GM18498 (cell line): Measurements from ENCODE around the gene NDUFAF8.

ENCODE experiments used
- ATAC-seq: cut with Tn5 transposase; IDR thresholded peaks from one replicate; pipeline ENCODE4 v1.9.1; 2021; ENCODE audit warnings: mild to moderate bottlenecking, moderate library complexity; ENCODE audit not compliant: unreplicated experiment

Gene NDUFAF8

DNA sequence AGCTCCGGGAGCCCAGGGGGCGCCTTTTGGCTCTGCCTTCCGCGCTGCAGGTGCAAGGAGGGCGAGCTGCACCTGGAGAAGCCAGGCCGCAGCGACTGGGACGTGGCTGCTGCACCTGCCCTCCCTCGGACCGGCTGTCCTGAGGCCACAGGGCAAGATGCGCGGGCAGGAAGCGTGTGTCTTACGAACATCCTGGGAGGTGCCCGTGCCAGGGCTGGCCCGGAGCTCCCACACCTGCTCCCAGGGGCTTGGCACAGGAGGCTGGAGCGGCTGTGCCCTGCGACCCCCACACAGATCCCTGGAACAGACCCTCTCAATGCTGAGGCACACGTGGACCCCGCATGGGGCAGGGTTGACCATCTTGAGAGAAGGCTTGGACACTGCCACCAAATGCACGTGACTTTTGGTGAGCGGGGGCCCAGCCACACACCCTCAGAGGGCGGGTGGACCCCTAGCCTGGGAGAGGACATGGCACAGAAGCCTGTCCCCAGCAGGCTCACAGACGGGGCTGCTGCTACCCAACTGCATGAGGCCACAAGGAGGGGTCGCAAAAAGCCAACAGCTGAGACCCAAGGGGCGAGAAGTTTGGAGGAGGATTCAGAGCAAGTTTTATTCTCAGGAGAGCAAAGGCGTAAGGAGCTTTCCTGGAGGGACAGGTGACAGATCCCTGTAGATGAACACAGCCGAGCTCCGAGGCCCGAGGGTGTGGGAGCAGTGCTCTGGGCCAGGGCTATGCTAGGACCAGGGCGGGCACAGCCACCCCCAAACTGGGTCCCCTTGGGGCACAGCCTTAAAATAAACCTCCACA lies 11.4 kb downstream of the NDUFAF8 start:
- no peak for ATAC-seq

DNA sequence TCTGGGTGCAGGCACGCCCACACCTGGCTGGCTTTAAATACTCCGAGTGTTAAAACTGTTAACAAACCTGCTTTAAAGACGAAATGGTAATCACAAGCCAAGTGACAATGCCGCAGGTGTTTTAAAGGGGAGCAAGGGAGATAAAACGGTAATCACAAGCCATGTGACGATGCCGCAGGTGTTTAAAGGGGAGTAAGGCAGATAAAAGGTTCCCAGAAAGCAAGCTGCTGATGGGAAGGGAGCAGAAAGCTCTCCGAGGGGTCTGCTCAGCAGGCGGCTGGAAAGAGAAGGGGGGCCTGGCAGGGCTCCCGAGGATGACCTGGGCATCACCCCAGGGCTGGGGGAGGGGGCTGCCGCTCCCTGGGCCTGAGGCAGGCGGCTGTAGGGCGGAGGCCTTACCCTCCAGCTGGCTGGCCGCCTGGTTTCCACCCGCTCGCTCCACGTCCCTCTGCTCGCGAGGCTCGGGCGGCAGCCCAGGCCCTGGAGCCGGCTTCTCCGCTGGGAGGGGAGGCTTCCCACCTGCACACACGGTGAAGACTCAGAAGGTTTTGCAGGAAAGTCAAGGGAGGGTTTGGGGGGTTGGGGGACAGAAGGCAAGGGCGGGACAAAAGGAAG lies 12.1 kb downstream of the NDUFAF8 start:
- ATAC-seq, result no peak

DNA sequence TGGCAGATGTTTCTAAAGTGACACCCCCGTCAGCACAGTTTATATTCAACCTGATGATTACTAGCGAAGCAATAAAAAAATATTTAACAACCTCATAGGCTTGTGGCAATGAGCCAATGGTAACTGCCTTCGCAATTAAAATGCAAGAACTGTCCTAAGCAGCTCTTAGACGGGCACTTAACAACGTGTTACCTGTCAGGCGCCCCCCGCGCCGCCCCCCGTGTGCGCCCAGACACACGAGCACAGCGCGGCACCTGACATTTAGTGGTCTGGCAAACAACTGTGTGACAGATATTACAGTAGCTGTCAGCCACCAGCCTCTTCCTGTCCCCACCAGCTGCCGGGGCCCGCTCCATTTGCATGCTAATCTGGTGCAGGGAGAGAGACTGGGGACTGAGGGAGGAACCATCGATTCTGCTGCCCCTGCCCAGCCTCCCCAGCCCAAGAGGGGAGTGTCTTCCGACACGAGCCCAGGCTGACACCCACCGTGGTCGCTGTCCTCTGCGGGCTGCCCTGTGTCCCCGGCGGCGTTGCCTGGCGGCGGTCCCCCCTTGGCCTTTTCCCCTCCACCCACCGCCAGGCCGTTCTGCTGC lies 12.7 kb downstream of the NDUFAF8 start:
- ATAC-seq, result no peak

DNA sequence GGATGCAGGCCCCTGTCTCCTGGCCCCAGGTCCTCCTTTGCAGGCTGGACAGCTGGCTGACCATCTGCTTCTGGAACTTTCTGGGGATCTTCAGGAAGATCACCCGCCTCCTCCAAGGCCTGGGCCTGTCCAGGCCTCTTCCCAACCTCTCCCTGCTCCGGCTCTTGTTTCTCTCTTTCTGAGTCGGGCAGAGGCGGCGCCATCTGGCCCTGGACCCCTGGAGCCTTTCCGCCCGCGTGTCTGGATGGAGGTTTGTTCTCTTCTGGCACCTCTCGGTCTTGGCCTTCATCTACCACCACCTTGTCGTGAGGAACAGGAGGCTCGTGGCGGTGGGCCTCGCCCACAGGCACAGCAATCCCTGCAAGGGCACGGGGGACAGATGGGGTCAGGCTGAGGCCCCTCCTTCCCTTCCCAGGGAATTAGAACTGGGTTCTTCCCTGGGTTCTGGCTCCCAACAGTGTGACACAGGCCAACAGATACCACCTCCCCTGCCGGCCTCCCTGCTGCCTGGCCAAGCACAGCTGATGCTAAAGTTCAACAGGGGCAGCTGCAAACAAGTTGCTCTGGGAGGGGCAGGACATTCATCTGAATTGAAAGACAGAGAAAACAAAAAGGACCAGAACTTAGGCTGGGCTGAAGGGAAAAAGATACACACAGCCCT lies 13.3 kb downstream of the NDUFAF8 start:
- no peak for ATAC-seq

DNA sequence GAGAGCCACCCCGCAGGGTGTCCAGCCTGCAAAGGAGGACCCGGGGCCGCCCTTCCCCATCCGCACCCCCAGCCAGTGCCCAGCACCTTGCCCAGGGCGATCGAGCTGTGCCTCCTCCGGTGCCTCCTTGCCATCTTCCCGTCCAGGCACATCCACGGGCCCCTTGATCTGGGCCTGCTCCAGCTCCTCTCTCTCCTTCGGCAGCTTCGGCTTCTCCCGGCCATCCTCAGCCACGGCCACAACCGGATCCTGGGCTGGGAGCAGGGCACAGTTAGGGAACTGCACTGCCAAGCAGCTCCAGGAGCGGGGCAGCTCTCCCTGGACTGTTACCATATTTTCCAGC lies 13.8 kb downstream of the NDUFAF8 start:
- ATAC-seq, result no peak

DNA sequence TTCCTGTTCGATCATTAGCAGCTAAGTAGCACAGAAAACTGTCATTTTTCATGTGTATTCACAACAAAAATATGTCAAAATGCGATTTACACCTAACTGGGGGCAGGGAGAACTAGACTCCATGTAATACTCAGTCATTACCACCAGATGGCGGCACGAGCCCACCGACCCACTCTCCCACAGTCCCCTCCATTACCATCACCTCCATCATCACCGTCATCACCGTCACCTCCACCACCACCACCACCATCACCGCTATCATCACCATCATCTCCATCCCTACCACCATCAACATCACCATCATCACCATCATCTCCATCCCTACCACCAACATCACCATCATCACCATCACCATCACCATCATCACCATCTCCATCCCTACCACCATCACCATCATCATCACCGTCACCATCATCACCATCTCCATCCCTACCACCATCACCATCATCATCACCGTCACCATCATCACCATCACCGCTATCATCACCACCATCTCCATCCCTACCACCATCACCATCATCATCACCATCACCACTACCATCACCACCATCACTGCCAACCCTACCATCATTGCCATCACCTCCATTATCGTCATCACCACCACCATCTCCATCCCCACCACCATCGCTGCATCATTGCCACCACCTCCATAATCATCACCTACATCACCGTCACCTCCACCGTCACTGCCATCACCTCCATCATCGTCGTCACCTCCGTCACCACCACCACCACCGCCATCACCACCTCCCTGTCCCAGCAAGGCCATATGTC lies 14.4 kb downstream of the NDUFAF8 start:
- no peak for ATAC-seq

DNA sequence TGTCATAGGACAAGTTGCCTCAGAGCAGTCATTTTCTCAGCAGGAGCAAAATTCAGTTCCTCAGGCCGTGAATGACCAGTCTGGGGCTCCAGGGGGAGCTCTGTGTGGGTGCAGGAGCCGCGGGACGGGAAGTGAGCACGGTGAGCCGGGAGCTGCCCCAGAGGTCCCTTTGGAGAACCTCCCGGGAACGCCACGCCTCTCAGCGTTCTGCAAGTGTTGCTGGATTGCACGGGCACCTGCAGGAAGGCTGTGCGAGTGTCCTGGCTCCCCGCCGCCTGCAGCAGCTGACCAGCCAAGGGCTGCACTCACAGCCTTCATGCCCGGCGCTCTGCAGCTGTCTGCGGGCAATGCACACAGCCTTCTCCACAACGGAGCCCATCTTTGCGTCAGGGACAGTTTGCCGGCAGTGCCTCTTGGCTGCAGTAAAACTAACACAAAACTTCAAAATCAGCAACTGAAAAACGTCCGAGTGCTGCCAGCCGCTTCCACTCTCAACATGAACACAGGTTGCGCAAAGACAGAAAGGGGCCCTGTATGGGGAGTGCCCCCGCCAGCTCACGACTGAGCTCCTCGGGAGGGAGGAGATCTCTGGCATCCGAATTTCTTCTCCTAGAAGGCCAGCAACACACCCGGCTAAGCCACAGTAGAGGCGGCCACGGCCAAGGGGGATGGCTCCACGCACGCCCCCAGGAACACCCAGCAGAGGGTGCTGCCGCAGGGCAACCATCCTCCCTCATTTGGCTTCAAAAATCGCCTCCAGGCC lies 16.0 kb downstream of the NDUFAF8 start:
- ATAC-seq, result no peak

DNA sequence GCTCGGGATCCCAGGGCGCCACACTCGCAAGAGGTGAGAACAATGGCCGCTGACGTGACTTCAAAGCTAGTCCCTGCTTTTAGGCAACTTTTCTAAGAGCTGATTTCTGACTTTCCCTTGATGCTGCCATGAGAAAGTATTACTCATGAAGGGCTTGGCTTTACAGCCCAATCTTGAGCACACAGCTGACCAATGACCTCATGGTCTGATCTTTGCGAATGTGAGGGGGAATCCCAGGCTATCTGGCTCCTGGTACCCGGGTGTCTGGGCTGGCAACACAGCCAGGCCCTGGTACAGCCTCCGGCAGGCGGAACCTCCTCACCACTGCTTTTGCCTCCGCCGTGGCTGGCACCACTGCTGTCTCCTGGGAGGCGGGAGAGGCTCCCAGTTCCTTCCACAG lies 17.5 kb downstream of the NDUFAF8 start:
- ATAC-seq, result no peak

DNA sequence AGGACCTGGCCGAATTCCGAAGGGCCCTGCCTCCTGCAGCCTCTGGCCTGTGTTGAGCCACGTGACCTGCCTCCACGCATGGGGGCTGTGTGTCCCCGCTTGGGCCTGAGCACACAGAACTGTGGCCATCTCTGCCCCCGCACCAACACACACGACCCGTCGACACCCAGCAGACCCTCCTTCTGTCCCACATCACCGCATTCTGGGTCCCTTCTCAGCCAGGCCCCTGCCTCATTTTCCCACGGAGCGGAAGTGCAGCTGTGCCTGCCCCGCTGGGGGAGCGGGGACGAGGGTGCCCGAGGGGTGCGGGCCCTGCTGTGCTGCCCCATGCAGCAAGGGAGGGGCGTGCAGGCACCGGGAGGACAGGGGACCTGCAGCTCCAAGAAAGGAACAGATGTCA lies 18.4 kb downstream of the NDUFAF8 start:
- no peak for ATAC-seq

DNA sequence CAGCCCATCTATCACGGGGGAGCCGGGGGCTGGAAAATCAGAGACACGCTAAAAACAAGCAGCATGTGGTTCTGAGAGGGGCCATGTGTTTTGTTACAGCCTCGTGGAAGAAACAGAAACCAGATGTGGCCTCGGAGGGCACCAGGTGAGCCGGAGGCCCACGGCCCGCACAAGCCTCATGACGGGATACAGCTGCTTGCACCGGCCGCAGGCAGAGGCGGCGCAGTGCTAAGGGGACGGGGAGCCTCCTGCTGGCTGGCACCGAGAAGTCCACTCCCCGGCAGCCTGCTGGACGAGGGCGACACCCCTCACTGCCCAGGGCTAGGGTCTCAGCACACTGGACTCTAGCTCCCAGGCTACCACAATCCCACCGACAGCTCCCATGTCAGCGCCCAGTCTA lies 19.2 kb downstream of the NDUFAF8 start:
- no peak for ATAC-seq

DNA sequence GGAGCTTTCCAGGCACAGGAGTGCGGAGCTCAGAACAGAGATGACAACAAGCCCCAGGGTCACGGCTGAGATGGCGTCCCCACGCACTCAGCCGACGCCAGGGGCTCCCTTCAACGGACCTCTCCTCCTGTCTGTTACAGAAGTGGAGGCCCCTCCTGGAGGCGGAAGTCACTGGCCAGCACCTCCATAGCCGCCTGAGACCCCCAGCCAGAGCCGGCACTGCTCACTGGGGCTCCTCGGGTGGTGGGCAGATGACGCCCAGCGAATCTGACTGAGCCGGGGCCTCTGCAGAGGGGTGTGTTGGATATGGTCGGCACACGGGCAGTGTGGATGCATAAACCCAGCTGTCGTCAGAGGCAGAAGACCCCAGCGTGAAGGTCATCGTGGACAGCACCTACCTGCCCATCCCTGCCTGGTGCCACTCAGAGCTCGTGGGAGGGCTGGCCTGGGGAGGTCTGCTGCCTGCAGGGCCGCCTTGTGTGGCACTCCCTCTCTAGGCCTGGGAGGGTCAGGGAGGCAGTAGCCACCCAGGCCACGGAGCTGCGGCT lies 20.0 kb downstream of the NDUFAF8 start:
- no peak for ATAC-seq

DNA sequence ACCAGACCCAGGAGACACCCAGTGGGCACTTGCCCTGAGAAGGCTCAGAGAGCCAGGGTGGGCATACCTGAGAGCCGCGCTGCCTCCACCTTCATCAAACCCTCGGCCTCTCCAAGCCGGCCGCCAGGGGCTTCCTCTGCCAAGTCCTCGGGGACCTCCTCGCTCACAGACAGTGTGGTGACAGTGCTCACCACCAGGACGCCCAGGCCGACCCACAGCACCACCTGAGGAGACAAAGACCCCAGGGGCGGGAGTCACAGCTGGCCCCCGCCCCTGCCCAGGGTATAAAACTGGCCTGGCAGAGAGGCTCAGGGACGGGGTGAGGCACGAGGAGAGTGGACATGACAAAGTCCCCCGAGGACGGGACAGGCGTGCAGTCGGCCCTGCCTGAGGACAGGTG lies 21.1 kb downstream of the NDUFAF8 start:
- no peak for ATAC-seq

DNA sequence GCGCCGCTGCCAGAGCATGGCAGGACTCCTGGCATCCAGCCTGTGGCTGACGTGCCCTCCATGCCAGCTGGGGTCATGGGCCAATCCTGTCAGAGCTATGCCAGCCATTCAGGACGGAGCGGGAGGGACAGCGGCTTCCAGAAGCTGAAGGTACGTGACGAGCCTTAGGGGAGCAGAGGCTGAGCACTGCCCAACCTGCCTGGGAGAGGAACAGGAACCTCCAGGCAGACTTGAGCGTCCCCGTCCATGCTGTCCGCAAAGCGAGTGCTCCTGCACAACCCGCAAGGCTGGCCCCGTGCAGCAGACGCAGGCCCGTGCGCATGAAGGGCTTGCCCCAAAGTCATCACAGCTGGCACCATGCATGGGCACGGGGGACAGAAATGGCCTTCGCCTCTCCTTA lies 21.5 kb downstream of the NDUFAF8 start:
- no peak for ATAC-seq

DNA sequence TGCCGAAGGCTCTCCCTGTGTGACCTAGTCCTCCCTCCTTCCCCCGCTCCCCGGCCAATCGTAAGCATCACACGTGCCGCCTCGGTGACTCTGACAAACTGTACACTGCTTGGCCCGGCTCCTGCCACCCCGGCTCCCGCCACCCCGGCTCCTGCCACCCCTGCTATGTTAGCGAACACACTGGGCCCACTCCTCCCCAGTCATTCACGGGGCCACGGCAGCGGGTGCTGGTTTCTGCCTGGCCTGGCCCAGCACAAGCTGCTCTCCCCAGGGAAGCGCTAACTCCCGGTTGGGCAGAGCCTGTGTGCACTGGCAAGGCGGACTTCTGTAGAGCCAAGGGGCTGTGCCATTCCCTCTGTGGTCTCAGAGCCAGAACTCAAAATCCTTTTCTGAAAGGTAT lies 22.0 kb downstream of the NDUFAF8 start:
- ATAC-seq, result no peak

DNA sequence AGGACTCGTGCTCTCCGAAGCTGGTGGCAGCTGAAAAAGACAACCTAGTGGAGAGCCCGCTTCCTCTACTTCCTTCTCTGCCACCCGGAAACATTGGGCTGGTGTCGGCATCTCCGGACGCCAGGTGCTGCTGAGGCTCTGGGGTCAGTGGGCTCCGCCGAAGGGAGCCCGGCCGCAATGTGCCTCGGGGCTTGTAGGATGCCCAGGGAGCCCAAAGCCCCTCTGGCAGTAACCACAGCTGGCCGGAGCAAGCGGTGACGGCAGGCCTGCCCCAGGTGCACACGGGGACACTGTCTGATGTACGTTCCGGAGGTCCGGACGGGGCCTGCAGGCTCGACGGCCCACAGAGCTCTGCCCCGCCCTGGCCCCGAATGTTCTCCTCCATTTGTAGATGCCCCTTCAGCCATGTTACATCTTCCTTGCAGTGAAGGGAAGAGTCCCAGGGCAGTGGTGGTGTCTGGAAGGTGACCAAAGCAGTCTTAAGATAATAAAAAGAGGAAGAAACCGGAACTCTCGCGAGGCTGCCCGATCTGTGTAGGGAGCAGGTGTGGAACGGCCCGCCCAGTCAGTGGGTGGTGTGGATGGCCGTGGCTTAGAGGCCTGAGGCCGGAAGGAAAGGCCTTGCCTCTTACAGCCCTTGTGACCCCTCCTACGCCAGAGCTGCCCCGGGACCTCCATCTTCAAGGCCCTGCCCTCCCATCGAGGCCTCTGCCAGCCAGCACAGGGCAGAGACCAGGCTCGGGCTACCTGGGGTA lies 22.6 kb downstream of the NDUFAF8 start:
- ATAC-seq, result no peak

DNA sequence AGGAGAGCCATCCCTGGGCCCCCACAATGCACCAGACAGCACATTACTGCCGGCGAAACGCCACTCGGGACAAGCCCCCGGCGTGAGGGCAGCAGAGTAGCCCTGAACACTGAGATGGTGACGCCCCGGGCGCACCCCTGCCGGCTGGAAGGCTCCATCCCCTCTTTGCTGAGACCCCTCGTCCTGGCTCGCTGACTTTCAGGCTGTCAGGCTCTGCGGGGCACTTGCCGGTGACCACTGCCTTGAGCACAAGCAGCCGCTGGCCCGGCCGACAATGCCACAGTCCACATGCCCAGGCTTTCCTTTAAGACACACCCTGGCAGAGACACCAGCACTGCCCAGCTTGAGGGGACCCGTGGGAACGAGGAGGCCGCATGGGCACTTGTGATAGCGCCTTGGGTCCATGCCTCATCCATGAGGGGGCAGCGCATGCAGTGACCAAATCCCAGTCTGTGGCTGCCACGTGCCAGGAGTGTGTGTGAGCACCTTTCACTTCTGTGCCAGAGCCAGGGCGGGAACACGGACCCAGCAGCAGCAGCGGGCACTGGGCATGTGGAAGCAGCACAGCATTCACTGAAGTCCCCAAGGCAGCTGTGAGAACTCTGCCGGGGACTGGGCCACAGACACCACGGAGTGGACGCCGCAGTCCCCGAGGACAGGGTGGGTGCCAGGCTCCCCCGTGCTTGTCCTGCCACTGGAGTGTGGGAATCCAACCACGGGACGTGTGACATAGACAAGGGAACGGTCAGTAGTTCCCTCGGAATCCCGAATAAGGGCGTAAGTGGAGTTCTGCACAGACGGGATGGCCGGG lies 24.5 kb downstream of the NDUFAF8 start:
- no peak for ATAC-seq

DNA sequence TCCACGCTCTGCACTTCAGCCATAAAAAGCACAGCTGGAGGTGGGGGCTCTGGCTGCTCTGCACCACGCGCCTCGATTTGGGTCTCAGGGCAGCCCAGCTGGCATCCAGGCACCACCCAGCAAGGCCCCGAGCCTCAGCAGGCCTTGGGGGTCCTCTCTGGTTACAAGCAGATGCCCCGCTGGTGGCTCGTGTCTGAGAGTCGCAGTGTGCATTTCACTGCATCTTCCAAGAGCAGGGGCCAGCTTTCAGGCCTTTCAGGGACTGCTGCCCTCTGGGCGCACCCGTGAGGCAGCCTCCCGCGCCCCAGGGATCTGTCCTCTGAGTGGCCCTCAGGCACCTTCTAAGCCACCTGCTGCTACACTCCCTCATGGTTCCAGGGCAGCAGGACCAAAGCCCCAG lies 25.5 kb downstream of the NDUFAF8 start:
- ATAC-seq, result no peak

DNA sequence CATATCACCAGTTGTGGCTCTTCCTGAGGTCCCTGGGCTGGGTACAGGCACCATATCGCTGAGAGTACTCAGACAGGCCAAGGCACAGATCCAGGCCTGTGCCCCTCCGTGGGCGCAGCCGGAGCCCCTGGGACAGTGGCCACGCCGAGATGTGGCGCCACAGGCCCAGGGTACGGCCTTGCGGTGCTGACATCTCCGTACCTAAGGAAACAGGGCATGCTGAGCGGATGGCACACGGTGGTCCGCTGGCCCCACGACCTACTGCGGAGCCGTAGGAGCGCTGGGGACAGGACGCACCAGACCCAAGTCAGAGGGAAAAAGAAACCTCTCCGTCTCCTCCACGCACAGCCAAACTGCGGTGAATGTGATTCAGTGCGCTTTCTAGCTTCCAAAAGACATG lies 26.5 kb downstream of the NDUFAF8 start:
- ATAC-seq, result no peak
